Activated naive CD4-positive, alpha-beta T cell treated with anti-CD3 and anti-CD28 coated beads for 36 hours (primary cell): Measurements from ENCODE around the gene PKNOX2. TPM values are rescaled to one million over a fixed set of nuclear protein-coding genes. Genes with fewer than 3 reads are reported as not detected.

Experiments used
- CTCF ChIA-PET: fragments of 350-600 bp; sonication (Branson Sonifier 250); formaldehyde crosslinking; loops from one replicate; lab custom pipeline; 2021; ENCODE audit warnings: antibody characterized with exemption; lab: Charles Lee
- DNase-seq: peaks from one replicate; pipeline ENCODE4 v3.0.0-alpha.2; 2020
- H3K27ac Mint-ChIP-seq: one replicate; pipeline ENCODE4 v1.8.0; 2021; ENCODE audit warnings: mild to moderate bottlenecking, mixed read lengths
- H3K27me3 Mint-ChIP-seq: one replicate; pipeline ENCODE4 v1.8.0; 2021; ENCODE audit warnings: low read depth, mixed read lengths
- H3K36me3 Mint-ChIP-seq: one replicate; pipeline ENCODE4 v1.8.0; 2021; ENCODE audit warnings: low read depth, mixed read lengths
- H3K4me1 Mint-ChIP-seq: one replicate; pipeline ENCODE4 v1.8.0; 2021; ENCODE audit warnings: low read depth, mixed read lengths
- H3K4me3 Mint-ChIP-seq: one replicate; pipeline ENCODE4 v1.8.0; 2021; ENCODE audit warnings: mild to moderate bottlenecking, moderate library complexity, mixed read lengths
- H3K9me3 Mint-ChIP-seq: one replicate; pipeline ENCODE4 v1.8.0; 2021; ENCODE audit warnings: mixed read lengths
- intact Hi-C: fragments of 100-400 bp; cut with micrococcal nuclease; formaldehyde crosslinking; loops from one replicate; pipeline ENCODE4 v1.15.1; 2023
- total RNA-seq, 2 experiments: library from RNA; stranded (reverse); gene quantifications; one replicate each; pipeline ENCODE4 v1.2.3, GENCODE V29; 2021

PKNOX2 gene
- total RNA-seq, 2 experiments from 2014 or later: not detected

DNA sequence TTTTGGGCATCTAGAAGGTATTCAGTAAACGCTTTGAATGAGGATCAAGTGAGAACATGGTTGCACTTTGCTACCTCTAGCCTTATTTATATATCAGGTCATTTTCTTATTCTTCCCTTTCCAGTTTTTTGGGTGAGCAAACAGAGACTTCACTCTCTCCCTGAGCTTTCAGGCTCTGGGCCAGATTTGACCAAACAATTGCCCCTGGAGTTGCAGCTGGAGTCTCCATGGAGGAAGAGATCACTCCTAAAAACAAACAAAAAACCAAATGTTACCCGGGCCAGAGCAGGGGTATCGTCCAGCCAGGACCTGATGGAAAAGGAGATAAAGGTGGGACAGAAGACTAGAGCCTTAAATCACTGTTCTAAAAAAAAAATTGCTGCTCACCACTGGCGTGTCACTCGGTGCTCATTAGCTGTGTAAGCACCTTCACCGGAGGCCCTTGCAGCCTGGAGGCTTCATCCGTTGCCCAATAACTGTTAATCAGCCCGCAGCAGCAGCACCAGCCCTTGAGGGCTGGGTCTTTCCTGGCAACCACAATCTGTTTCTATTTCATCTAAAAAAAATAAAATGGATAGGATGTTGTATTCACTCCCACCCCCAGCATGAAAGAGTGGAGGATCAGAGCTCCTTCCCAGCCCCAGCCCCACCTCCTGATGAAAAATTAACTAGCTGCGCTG is 125.0 kb downstream of the PKNOX2 start:
- no peak for DNase-seq
- CTCF ChIA-PET: no interaction called here
- Mint-ChIP-seq H3K4me1 (no peaks in the 10 kb centered on the region), H3K27me3 (peaks cover 5% of the 10 kb centered on the region), H3K4me3 (no peak overlapping the region), H3K36me3 (no peaks in the 10 kb centered on the region), H3K27ac (no peak overlapping the region), H3K9me3 (no peaks in the 10 kb centered on the region)
- intact Hi-C loops: no loop called here

DNA sequence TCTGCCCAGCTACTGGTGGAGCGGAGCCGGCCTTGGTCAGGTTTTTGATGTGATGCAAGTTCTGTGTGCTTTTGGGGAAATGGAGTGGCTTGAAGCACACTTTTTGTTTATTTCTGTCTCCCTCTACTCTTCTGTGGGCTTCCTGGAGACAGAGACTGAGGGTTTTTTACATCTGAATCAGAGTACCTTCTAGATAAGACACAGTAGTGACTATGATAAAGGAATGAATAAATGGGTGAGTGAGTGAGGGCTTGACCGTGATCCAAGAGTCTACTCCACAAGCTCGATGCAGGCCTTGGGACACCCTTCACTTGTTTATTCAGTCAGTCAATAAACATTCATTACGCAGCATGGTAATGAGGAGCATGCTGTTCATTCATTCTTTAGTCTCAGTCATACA is 125.7 kb downstream of the PKNOX2 start:
- no peak for DNase-seq
- no peak overlapping the region for H3K4me3 Mint-ChIP-seq
- CTCF ChIA-PET: no interaction called here
- intact Hi-C loops: no loop called here
- H3K27me3 Mint-ChIP-seq: peaks cover 8% of the 10 kb centered on the region
- H3K4me1 Mint-ChIP-seq: no peaks in the 10 kb centered on the region
- no peak overlapping the region for H3K27ac Mint-ChIP-seq
- no peaks in the 10 kb centered on the region for H3K36me3 Mint-ChIP-seq
- H3K9me3 Mint-ChIP-seq: no peaks in the 10 kb centered on the region

DNA sequence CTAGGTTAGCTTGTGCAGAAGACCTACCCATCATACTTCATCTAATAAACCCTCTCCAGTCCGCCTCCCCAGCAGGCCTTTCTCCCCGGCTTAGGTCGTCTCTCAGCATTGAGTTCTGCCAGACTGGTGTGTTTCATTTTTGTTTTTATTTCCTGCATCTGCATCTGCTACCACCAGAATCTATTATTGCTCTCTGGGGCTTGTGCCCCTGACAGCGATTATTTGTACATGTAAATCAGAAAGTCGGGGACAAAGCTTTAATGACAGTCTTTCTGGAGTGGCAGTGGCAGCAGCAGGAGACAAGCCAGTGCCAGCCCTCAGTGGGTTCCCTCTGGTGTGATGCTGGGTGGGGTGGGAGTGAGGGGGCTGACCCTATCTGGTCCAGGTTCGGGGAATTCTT is 127.5 kb downstream of the PKNOX2 start:
- Mint-ChIP-seq H3K4me3 (no peak overlapping the region), H3K9me3 (no peaks in the 10 kb centered on the region), H3K36me3 (no peaks in the 10 kb centered on the region), H3K27me3 (peaks cover 12% of the 10 kb centered on the region), H3K4me1 (no peaks in the 10 kb centered on the region), H3K27ac (no peak overlapping the region)
- CTCF ChIA-PET: no interaction called here
- intact Hi-C loops: no loop called here
- no peak for DNase-seq

DNA sequence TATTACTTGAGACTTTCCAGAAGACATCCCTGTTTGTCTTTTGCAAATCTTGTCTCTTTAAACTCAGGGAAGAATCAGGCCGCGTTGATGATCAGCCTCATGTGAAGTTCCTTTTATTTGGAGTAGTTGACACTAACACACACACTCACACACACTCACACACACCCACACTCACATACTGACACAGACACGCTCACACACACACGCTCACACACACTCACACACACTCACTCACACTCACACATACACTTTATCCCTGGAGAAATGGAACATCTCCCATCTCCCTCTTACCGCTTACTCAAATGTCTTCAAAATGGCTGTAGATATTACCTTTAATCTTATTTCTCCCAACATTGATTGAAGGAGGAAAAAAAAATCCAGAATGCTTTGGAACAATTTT is 129.0 kb downstream of the PKNOX2 start:
- Mint-ChIP-seq H3K36me3 (no peaks in the 10 kb centered on the region), H3K9me3 (no peaks in the 10 kb centered on the region), H3K4me3 (no peak overlapping the region), H3K4me1 (no peaks in the 10 kb centered on the region), H3K27ac (no peak overlapping the region), H3K27me3 (peaks cover 12% of the 10 kb centered on the region)
- CTCF ChIA-PET: no interaction called here
- DNase-seq: no peak
- intact Hi-C loops: no loop called here

DNA sequence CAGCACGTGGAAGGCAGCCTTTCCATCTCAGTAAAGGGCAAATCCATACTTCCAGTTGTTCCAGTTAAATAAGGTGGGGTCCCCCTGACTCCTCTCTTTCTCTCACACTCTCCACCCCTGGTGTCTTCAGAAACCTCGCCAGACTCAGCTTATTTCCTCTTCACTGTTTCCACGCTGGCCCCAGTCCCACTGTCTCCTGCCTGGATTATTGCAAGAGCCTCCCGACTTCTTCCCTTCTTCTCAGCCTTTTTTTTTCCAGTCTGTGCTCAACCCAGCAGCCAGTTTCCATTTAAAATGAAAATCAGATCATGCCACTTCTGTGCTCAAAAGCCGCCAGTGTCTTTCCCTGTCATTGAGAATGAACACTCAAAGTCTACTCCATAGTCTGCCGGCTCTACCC is 131.4 kb downstream of the PKNOX2 start:
- intact Hi-C loops: no loop called here
- no peak overlapping the region for H3K4me3 Mint-ChIP-seq
- no peak for DNase-seq
- no peaks in the 10 kb centered on the region for H3K9me3 Mint-ChIP-seq
- H3K27me3 Mint-ChIP-seq: peaks cover 10% of the 10 kb centered on the region
- H3K27ac Mint-ChIP-seq: no peak overlapping the region
- CTCF ChIA-PET: interaction anchor here (1.2 kb wide), 1 partner anchor 133 kb away, joined by 3 read pairs; no protein-coding TSS in a partner anchor
- H3K4me1 Mint-ChIP-seq: no peaks in the 10 kb centered on the region
- no peaks in the 10 kb centered on the region for H3K36me3 Mint-ChIP-seq

DNA sequence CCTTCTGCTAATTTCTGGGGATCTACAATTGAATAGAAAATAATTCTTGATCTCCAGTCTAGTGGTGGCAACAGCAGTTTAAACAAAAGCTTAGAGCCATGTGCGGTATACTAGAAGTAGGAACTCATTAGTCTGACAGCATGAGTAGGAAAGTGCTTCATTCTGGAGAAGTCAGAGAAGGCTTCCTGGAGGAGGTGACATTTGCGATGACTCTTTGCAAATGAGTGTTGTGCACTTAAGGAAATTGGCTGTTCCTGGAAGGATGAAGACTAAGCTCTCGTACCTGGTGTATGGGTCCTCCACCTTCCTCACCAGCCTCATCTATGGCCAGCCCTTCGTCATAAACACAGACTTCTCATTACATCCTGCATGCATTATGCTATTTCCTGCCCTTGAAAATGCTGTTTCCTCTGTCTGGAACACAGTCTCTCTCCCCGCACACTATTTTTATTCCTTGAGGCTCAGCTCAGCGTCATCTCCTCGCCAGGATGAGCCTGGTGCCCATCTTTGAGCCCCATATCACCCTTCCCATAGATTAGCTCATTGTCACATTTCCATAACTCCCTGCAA is 132.9 kb downstream of the PKNOX2 start:
- H3K27ac Mint-ChIP-seq: no peak overlapping the region
- no peaks in the 10 kb centered on the region for H3K36me3 Mint-ChIP-seq
- CTCF ChIA-PET: interaction anchor here (0.7 kb wide), 1 partner anchor 20 kb away, joined by 3 read pairs; no protein-coding TSS in a partner anchor
- H3K4me3 Mint-ChIP-seq: no peak overlapping the region
- peaks cover 10% of the 10 kb centered on the region for H3K27me3 Mint-ChIP-seq
- no peak for DNase-seq
- intact Hi-C loops: no loop called here
- H3K9me3 Mint-ChIP-seq: no peaks in the 10 kb centered on the region
- H3K4me1 Mint-ChIP-seq: no peaks in the 10 kb centered on the region

DNA sequence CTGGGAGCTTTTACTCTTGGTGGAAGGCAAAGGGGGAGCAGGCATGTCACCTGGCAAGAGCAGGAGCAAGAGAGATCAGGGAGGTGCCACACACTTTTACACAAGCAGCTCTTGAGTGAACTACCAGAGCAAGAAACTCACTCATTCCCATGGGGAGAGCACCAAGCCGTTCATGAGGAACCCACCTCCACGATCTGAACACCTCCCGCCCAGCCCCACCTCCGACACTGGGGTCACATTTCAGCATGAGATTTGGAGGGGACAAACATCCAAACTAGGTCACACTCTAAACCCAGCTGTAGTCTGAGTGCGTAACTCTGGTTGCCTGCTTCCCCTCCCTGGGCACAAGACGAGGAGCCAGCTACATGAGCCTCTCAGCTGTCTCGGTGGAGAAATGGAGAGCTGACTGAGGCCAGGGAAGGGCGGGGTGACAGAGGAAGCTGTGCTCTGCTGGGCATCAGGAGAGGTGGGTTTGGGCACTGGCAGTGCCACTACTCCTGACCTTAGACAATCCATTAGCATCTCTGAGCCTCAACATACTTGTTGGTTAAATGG is 134.6 kb downstream of the PKNOX2 start:
- Mint-ChIP-seq H3K9me3 (no peaks in the 10 kb centered on the region), H3K27ac (no peak overlapping the region), H3K27me3 (peaks cover 10% of the 10 kb centered on the region), H3K4me1 (no peaks in the 10 kb centered on the region), H3K4me3 (no peak overlapping the region), H3K36me3 (no peaks in the 10 kb centered on the region)
- DNase-seq: no peak
- CTCF ChIA-PET: no interaction called here
- intact Hi-C loops: no loop called here

DNA sequence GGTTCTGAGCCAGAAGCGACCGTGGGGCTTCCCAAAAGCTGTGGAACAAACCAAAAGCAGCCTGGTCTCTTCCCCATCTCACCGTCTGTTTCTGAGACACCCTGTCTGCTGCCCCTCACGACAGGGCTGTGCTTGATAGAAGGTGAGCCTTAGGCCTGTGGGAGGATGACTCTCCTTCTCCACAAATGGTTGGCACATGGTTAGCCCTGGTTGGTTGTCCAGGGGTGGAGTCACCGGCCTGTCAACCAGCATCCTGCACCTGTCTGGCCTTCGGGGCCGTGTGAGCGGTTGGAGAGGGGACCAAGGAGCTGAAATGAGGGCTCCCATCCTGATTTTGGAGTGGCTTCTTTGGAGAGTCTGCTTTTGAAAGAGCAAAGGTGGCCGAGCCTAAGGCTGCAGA is 135.3 kb downstream of the PKNOX2 start:
- Mint-ChIP-seq H3K4me1 (no peaks in the 10 kb centered on the region), H3K4me3 (no peak overlapping the region), H3K27ac (no peak overlapping the region), H3K9me3 (no peaks in the 10 kb centered on the region), H3K27me3 (peaks cover 5% of the 10 kb centered on the region), H3K36me3 (no peaks in the 10 kb centered on the region)
- no peak for DNase-seq
- intact Hi-C loops: no loop called here
- CTCF ChIA-PET: no interaction called here

DNA sequence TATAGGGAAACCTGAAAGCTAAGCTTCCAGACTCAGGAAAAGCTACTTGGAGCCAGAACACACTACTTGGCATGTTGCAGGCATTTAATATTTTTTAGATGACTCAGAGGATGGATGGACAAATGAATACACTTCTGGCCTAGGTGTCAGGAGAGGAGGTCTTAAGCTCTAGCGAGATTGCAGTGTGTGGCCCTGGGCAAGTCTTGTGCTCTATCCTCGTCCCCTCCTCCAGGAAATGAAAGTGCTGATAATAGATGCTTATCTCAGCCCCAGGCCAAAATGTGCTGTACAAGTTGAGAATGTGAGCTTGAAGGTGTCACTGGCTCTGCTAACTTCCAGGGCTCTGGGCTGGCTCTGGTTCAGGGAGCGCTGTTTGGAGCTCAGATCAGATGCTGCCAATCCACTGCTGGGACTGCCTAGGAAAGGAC is 136.3 kb downstream of the PKNOX2 start:
- CTCF ChIA-PET: no interaction called here
- no peak for DNase-seq
- Mint-ChIP-seq H3K4me1 (no peaks in the 10 kb centered on the region), H3K9me3 (no peaks in the 10 kb centered on the region), H3K36me3 (no peaks in the 10 kb centered on the region), H3K27ac (no peak overlapping the region), H3K27me3 (peaks cover 4% of the 10 kb centered on the region), H3K4me3 (no peak overlapping the region)
- intact Hi-C loops: no loop called here

DNA sequence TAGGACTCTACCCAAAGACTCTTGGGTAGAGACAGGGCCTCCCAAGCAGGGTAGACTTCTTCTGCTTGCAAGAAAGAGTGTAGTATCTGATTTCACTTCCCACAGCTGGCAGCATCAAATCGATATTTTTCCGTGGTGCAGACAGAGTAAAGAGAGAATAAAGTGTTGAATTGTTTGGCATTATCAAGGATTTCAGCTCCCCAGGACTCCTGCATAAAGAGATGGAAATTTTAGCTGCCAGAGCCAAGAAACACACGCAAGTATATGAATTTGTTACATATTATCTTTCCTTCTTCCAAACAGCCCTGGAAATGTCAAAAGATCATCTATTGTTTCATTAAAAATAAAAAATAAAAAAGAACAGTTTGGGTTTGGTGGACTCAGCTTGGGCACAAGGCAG is 136.8 kb downstream of the PKNOX2 start:
- peaks cover under 1% of the 10 kb centered on the region for H3K27me3 Mint-ChIP-seq
- no peaks in the 10 kb centered on the region for H3K4me1 Mint-ChIP-seq
- H3K4me3 Mint-ChIP-seq: no peak overlapping the region
- DNase-seq: no peak
- H3K36me3 Mint-ChIP-seq: no peaks in the 10 kb centered on the region
- intact Hi-C loops: no loop called here
- no peak overlapping the region for H3K27ac Mint-ChIP-seq
- CTCF ChIA-PET: no interaction called here
- H3K9me3 Mint-ChIP-seq: no peaks in the 10 kb centered on the region

DNA sequence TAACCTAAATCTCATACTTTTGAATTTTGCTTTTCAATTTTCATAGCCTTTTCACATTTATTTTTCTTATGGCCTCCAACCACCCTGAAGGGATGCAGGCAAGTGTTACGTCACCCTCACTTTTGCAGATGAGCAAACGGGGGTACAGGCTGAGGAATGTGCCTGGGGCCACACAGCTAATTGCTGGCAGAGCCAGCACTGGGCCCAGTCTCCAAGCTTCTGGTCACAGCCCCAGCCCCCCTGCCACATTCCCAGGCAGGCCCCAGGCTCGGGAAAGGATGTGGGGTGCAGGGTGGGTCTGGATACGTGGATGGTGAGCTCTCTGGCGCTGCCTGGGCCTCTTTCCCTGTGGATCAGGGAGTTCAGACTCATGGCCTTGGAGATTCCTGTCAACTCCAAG is 138.6 kb downstream of the PKNOX2 start:
- no peaks in the 10 kb centered on the region for H3K4me1 Mint-ChIP-seq
- no peak for DNase-seq
- H3K27me3 Mint-ChIP-seq: no peaks in the 10 kb centered on the region
- H3K27ac Mint-ChIP-seq: no peak overlapping the region
- H3K9me3 Mint-ChIP-seq: no peaks in the 10 kb centered on the region
- CTCF ChIA-PET: interaction anchor here (0.7 kb wide), 1 partner anchor 22 kb away, joined by 3 read pairs; no protein-coding TSS in a partner anchor
- H3K4me3 Mint-ChIP-seq: no peak overlapping the region
- no peaks in the 10 kb centered on the region for H3K36me3 Mint-ChIP-seq
- intact Hi-C loops: no loop called here

DNA sequence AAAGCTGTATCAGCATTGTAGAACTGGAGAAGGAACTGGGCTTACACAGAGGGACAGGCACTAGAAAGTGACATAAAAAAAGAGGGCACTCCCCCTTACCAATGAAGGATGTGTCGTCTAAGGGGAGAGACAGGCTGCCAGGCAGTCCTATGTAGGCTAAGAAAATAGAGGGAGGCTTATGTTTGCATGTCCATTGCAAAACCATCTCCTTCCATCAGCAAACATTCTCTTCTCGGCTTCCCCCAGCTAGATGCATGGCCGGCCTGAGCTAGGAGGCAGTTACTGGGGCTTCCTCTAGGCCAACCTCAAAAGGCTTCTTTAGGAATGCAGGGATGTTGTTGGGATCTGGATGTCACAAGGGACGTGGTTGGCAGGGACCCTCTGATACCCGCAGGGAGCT is 139.1 kb downstream of the PKNOX2 start:
- CTCF ChIA-PET: no interaction called here
- Mint-ChIP-seq H3K4me1 (no peaks in the 10 kb centered on the region), H3K4me3 (no peak overlapping the region), H3K9me3 (no peaks in the 10 kb centered on the region), H3K36me3 (no peaks in the 10 kb centered on the region), H3K27me3 (no peaks in the 10 kb centered on the region), H3K27ac (no peak overlapping the region)
- intact Hi-C loops: no loop called here
- no peak for DNase-seq

DNA sequence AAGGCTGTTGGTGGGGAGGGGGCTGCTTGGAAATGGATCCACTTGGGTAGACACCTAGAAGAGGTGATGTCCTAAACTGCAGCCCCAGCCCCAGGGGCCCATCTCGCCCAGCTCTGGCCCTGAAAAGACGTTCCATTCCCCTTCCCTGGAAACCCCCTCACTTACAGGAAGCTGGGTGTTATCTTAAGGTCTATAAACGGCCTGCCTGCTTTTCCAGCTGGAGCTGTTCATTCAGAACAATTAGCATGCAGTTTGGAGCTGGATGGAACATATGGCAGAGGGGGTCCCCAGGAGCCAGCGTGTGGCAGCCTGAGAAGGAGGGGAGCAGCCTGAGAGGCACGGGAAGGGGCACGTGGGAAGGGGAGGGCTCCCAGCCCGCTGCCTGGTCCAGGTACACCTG is 139.6 kb downstream of the PKNOX2 start:
- intact Hi-C loops: no loop called here
- H3K36me3 Mint-ChIP-seq: no peaks in the 10 kb centered on the region
- no peaks in the 10 kb centered on the region for H3K27me3 Mint-ChIP-seq
- DNase-seq: no peak
- CTCF ChIA-PET: interaction anchor here (1.0 kb wide), 1 partner anchor 23 kb away, joined by 3 read pairs; no protein-coding TSS in a partner anchor
- H3K4me3 Mint-ChIP-seq: no peak overlapping the region
- no peaks in the 10 kb centered on the region for H3K4me1 Mint-ChIP-seq
- no peaks in the 10 kb centered on the region for H3K9me3 Mint-ChIP-seq
- H3K27ac Mint-ChIP-seq: no peak overlapping the region
